Stimulated activated CD8-positive, alpha-beta memory T cell treated with anti-CD3 and anti-CD28 coated beads, Interleukin-12 subunit alpha, Interleukin-12 subunit beta, amount 100 ng/mL, for 24 hours (primary cell): Measurements from ENCODE around the gene PDLIM3.
"Not testable (repeated sequence)": the region's sequence is repeated elsewhere in the genome, so short reads cannot be mapped to it uniquely, and the experiment has no call there.

ENCODE experiments used
- DNase-seq: peaks from one replicate; pipeline ENCODE4 v3.0.0-alpha.2; 2020; ENCODE audit errors: extremely low read depth

PDLIM3 gene

DNA sequence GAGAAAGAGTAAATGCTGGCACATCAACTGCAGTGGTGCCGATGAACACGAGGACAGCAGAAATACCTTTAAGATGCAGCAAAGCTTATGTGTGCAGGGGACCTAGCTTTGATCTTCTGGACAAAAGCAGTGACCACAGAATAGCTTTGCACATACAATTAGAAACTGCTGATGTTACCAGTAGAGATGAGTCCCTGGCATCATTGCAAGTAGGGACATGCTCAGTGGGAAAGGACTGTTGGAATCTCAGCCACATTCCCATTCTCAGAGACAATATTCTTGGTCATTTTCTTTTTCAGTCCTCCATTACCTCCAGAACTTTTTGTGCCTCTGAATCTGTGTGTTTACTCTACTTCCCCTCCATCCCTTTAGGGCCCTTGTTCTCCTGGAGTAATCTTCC is 16.9 kb upstream of the PDLIM3 start:
- no peak for DNase-seq

- DNase-seq, result no peak
Measured at GRCh38 chr4:185550933-185551332, 15.6 kb upstream of the PDLIM3 start.

DNA sequence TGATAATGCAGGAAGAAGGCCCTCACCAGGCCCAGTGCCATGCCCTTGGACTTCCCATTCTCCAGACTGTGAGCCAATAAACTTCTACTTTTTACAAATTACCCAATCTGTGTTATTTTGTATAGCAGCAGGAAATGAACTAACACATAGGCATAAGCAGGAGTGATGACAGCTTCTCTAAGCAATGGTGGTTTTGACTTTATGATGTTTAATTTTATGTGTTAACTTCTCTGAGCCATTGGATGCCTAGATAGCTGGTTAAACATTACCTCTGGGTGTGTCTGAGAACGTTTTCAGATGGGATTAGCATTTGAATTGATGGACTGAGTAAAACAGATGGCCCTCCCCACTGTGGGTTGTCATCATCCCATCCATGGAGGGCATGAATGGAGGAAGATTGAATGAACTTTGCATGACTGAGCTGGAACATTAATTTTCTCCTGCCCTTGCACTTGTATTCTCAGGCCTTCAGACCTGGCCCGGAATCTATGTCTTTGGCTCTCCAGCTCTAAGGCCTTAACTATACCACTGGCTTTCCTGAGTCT is 13.9 kb upstream of the PDLIM3 start:
- no peak for DNase-seq

DNA sequence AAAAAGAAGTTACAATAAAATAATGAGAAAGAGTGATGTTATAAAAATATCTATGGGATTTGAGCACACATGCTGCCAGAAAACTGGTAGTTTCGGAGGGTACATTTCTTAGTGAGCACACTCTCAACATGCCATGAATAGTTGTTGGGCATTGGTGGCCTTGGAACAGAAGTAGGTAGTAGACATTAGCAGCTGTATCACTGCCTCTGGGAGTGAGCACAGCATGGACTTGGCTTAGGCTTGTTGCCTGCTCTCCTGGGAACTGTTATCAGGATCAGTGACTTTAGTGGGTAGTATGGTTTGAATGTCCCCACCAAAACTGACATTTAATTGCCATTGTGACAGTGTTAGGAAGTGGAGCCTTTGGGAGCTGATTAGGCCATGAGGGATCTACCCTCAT is 13.3 kb upstream of the PDLIM3 start:
- no peak for DNase-seq

GRCh38 chr4:185546335-185546734 is 11.0 kb upstream of the PDLIM3 start:
- DNase-seq, result no peak

DNA sequence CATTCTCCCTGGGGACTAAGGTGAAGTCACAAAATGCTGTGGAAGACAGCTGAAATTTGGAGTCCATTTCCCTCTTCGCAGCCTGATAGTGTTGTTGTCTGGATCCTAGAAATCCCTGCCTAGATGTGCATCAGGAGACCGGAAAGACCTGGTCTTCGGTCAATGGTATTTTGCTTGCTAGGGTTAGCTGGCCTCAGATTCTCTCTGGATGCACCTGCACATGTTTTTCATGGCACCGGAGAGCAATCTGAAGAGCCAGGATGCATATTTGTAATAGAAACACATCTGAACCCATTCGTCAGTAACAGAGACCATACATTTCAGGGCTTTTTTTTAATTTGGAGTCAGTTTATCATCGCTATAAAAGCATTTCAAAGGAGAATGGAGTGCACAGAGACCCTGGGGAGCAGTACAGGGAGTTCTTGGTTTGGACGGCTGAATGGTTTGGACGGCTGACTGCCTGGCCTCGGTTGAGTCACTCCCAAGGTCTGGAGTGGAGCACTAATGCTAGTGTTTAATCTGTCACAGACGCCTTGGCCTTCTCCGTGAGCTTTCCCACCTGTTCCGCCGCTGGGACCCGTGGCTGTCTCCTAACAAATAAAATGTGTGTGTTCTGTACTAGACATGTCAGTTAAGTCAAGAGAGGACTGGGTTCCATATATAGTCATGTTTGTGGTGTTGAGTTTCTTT is 7.5 kb upstream of the PDLIM3 start:
- no peak for DNase-seq

- DNase-seq, result no peak
Measured at GRCh38 chr4:185541251-185541727, 6.0 kb upstream of the PDLIM3 start.

GRCh38 chr4:185540487-185541120 is 5.3 kb upstream of the PDLIM3 start:
- DNase-seq, result no peak

DNA sequence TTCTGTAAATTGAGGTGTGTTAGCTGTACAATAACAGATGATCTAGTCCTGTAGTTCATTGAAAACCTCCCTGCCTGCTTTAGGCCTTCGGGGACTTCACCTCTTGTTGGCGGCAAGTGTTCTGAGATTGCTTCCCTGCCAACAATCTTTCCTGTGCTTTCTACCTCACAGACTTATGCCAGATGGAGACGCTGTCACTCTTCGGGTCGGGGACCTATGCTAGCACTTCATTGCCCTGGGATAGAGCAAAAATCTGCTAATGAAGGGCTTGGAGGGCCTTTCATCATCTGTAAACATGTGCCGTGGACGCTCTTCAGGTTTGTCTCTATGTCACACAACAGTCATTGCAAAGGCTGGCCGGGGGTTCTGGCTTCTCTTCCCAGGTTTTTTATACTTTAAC is 4.7 kb upstream of the PDLIM3 start:
- DNase-seq, result no peak

GRCh38 chr4:185538806-185539205 is 3.5 kb upstream of the PDLIM3 start:
- DNase-seq, result no peak

- no peak for DNase-seq
Measured at GRCh38 chr4:185536411-185536709, 1.1 kb upstream of the PDLIM3 start.

DNA sequence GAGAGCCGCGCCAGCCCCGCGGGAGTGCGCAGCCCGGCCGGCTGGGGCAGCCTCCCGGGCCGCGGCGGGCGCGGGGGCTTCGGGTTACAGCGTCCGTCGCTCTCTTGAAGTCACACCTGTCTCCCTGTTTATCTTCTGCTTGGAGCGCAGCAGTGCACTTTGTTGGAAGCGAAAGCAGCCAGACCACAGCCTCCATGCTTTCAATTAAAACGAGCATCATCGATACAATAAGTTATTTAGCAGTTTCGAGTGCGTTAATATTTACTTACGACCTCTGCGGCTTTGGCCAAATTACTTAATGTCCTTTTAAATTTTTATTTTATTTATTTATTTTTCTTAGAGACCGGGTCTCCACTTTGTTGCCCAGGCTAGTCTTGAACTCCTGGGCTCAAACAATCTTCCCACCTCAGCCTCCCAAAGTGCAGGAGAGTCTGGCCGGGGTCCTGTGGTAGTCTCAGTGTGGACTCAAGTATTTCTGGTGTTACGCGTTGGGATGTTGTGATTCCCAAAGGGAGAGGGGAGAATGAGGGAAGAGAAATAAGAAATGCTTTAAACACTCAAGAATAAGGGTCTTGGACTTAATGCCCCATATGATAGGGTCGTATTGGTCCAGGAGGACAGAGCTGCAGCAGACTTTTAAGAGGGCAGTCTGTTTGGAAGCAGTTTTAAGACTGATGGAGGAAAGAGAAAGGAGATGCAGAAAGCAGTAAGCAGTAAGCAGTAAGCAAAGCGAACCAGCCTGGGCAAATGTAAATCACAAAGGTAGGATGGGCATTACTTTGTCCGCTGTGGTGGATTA is 504 bp upstream of the PDLIM3 start:
- DNase-seq, result no peak

GRCh38 chr4:185534511-185534865 is 819 bp downstream of the PDLIM3 start:
- DNase-seq, result no peak

DNA sequence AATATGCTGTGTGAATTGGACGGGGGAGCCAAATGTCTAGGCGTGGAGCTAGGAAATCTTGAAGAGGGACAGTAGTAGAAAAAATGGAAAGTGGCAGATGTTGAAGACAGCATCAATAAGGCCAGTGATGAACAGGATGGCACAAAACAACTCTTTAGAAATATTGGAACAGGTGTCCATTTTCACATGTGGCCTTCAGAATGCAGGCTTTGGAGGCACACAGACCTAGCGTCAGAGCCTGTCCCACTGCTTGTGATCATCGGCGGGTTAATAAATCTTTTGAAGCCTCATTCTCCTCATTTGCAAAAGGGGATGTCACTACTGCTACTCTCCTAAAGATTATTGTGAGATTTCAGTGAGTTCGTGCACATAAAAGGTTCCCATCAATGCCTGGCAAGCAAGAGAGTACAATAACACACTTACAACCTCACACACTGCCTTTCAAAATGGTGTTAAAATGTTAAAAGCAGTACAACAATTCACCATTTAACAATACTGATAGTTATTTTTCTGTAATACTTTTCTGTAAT is 2.4 kb downstream of the PDLIM3 start:
- no peak for DNase-seq

DNA sequence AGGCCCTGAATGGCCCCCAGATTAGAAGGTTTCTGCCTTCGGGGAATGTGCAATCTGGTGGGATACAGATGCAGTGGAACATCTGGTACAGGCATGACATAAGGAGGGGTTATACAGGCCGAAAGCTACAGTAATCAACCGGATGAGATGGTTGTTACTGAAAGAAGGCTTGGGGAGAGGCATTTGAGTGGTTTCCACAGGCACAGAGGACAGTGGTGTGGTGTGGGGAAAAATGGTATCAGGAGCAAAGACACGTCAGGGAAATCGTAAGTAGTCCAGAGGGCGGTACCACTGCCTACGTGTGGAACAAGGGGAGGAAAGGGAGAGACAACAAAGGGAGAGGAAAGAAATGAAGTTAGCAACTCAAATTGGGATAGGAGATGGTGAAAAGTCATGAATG is 3.0 kb downstream of the PDLIM3 start:
- DNase-seq, result no peak

- DNase-seq, result not testable (repeated sequence)
Measured at GRCh38 chr4:185531654-185532053, 3.7 kb downstream of the PDLIM3 start.

GRCh38 chr4:185529413-185529812 is 5.9 kb downstream of the PDLIM3 start:
- no peak for DNase-seq

DNA sequence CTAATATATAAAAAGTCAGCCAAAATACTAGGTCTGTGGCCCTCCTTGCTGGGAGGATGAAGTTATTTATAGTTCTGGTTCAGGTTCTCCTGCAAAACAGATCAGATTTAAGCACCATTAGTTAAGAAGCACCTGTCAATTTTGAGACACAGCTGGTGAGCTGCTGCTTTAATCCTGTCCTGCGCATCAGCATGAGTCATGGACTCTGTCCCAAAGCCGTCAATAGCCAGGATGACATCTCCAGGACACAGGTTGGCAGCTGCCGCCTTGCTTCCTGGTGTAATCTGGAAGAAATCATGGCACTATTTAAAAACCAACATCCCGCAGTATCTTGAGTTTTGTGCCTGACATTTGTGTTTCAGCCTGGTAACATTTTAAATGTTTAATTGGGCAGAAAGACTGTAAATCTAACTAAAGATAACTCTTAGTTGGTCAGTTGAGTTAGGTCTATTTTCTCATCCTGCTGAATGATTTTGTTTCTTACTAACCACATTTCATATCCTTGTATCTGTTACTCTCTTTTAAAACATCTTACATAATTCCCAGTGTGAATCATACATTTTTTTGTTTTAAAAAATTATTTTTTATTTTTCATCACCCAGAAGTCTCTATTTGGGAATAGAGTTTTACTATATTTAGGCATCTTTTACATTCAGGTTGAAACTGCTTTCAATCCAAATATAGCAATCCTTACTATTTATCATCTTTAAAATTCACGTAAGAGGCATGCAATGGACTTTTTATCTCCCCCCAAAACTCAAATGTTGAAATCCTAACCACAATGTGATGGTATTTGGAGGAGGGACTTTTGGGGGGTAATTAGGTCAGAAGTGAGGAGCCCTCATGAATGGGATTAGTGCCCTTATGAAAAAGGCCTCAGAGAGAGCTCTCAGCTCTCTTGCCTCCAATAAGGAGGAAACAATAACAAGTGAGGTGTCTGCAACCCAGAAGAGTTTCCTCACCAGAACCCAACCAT is 10.1 kb downstream of the PDLIM3 start:
- no peak for DNase-seq

DNA sequence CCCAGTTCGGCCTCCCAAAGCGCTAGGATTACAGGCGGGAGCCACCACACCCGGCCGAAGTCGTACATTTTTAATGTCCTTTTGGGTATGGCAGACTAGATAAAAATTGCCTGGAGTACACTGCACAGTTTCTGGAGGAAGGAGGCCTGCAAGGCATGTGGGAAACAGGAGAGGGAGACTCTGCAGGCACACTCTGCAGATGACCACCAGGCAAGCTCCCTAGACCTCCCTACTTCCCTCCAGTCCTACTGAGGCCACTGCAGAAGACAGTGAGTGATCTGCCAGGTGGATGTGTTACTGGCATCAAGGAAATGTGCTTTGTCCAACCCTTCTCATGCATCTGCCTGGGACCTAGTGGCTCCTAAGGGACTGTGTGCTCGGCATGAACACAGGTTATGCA is 11.4 kb downstream of the PDLIM3 start:
- no peak for DNase-seq

DNA sequence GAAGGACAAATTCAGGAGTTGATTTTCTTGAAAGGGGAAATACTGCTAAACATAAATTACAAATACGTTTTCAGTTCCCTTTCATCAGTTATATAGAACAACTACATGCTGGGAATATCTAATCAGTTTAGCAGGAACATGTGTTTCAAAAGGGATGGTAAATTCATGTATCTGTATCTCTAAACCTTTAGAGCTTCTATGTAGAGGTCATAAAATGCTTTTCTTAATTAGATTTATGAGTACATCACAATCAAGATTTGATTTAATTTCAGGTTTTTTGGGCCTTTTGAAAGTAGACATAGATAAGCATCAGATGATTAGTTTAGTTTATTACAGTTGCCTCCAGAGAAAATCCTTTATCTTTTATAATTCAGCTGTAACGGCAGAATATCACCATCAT is 12.9 kb downstream of the PDLIM3 start:
- DNase-seq, result no peak

GRCh38 chr4:185520119-185520518 is 15.2 kb downstream of the PDLIM3 start:
- DNase-seq, result no peak
